Adrenal gland (tissue), 5 donors: ENCODE measurements around the gene HOXD1.

ENCODE experiments used
- CTCF ChIP-seq, 6 experiments: fragments of 450-650 bp in 4 of 6; fragments of 200-600 bp in 2 of 6; sonication (generic) in 1 of 6; IDR thresholded peaks; 1 replicate in 5 of 6; 2 replicates in 1 of 6; pipeline versions ENCODE4 v1.5.1 to v1.8.0; 2016 to 2021; ENCODE audit warnings: antibody characterized with exemption in 6 of 6, mild to moderate bottlenecking in 2 of 6, moderate library complexity in 1 of 6
- POLR2A ChIP-seq, 2 donors: fragments of 450-650 bp; IDR thresholded peaks; one replicate each; pipeline ENCODE4 v1.6.1; 2017; ENCODE audit warnings: antibody characterized with exemption in 2 of 2, mild to moderate bottlenecking in 2 of 2, moderate library complexity in 1 of 2
- donor health status: DM: no; HTN: no; CAD: no.

- no peak for TF ChIP-seq CTCF (IDR thresholded peaks at IDR 0.05)
- no peak for TF ChIP-seq POLR2A (IDR thresholded peaks at IDR 0.05)
Measured at GRCh38 chr2:176146645-176147044, 41.8 kb upstream of the HOXD1 start.
